HG02840 (cell line): Measurements from ENCODE around the gene LNX1.
"Not testable (repeated sequence)": the region's sequence is repeated elsewhere in the genome, so short reads cannot be mapped to it uniquely, and the experiment has no call there.

Source experiments
- ATAC-seq: cut with Tn5 transposase; IDR thresholded peaks from one replicate; pipeline ENCODE4 v1.9.1; 2021; ENCODE audit warnings: mild to moderate bottlenecking, moderate library complexity, moderate number of reproducible peaks; ENCODE audit not compliant: unreplicated experiment, low FRiP score

Gene LNX1

GRCh38 chr4:53477636-53478035 lies 113.7 kb downstream of the LNX1 start:
- ATAC-seq, result no peak

- ATAC-seq, result no peak
Measured at GRCh38 chr4:53477038-53477565, 114.2 kb downstream of the LNX1 start.

DNA sequence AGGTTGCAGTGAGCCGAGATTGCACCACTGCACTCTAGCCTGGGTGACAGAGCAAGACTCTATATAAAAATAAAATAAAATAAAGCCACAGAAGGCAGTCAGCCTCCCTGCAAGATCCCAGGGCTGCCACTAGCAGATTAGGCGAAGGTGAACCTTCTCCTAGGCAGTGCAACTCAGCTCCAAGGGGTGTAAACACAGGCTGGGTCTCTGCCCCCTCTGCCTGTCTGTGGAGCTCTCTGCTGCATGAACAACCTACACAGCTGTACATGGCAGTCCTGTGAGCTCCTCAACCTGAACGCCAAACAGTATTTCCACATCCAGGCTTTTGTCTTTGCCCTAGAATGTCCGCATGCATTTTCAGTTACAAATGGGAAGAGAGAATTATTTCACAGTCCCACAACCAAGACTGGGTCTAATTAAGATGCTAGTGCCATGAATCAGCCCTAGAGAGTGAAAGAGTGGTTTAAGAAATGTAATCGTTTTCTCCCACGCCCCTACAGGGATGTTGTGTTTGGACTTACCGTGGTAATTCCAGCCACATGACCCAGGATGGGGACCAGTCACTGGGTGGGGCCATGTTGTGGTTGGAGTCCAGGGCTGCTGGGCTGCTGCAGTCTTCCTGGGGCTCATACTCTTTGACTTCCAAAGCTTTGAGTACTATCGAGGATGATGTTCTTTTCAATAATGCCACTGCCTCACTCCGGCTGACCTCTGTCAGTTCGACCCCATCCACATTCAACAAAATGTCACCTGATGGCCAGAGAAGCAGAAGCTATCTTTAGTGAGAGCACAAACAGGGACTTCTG lies 114.9 kb downstream of the LNX1 start:
- ATAC-seq, result no peak

DNA sequence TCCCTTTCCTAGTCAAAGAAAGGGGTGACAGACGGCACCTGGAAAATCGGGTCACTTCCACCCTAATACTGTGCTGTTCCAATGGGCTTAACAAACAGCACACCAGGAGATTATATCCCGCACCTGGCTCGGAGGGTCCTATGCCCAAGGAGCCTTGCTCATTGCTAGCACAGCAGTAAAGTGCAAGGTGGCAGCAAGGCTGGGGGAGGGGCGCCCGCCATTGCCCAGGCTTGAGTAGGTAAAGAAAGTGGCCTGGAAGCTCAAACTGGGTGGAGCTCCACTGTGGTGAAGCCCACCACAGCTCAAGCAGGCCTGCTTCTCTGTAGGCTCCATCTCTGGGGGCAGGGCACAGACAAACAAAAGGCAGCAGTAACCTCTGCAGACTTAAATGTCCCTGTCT lies 124.7 kb downstream of the LNX1 start:
- not testable (repeated sequence) for ATAC-seq

DNA sequence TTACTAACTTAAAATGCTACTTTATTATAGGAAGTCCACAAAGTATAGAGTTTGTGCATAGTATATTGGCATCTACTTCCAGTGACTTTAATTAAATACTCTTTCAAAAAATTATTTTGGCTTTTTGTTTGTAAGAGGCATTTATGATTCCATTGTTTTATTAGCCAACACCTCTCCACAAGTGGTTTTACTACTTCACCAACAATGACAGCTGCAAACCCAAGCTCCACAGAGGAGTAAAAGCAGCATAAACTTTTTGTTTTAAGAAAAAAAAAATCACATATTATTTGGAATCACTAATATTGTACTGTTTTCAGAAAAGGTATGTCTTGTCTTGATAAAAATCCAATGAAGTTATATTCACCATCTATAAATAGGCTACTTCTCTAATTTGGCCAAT lies 125.4 kb downstream of the LNX1 start:
- ATAC-seq, result no peak

- ATAC-seq, result no peak
Measured at GRCh38 chr4:53465281-53465680, 126.0 kb downstream of the LNX1 start.

GRCh38 chr4:53463340-53463739 lies 127.9 kb downstream of the LNX1 start:
- ATAC-seq, result no peak

DNA sequence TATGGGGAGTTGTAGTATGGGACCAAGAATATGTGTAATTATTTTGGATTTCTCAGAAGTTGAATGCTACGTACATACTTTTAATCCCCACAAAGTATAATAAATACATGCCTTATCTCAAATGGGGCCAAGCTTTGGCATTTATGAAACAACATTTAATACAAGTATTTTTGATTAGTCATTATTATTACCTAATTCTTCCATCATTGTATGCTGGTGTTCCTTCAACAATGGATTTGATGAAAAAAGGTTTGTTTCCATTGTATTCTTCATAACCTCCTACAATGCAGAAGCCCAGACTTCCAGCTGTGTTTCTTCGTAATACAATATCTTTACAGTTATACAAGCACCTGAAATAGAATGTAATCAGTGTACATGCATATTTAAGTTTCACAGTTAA lies 130.0 kb downstream of the LNX1 start:
- no peak for ATAC-seq

GRCh38 chr4:53459548-53459947 lies 131.7 kb downstream of the LNX1 start:
- ATAC-seq, result no peak

GRCh38 chr4:53456178-53456577 lies 135.1 kb downstream of the LNX1 start:
- no peak for ATAC-seq

DNA sequence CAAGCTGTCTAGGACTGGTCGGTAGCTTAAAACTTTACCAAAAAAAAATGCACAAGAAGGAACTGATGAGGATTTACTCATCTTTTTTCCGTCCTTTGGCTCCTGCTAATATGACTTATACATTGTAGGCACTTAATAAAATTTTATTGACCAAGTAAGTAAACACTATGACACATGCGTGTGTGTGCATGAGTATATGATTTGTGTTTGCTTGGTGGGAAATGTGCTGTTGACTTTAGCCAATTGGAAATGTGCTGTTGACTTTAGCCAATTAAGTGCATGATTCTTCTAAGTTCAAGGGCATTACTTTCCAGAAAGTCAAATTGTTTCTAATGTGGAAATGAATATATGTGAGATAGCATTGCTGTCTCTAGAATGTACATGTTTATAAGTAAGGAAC lies 135.5 kb downstream of the LNX1 start:
- ATAC-seq, result no peak

GRCh38 chr4:53453385-53453784 lies 137.9 kb downstream of the LNX1 start:
- no peak for ATAC-seq

DNA sequence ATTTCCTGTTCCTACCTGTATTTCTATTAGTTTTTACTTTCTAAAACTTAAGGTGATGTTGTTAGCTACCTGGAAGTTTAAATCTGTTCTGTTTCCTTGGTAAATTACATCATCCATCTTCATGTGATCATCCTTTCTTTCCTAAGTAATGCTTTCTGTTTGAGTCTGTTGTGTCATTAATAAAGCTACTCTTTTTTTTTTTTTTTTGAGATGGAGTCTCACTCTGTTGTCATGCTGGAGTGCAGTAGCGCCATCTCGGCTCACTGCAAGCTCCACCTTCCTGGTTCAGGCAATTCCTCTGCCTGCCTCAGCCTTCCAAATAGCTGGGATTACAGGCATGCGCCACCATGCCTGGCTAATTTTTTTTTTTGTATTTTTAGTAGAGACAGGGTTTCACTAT lies 140.5 kb downstream of the LNX1 start:
- ATAC-seq, result no peak

DNA sequence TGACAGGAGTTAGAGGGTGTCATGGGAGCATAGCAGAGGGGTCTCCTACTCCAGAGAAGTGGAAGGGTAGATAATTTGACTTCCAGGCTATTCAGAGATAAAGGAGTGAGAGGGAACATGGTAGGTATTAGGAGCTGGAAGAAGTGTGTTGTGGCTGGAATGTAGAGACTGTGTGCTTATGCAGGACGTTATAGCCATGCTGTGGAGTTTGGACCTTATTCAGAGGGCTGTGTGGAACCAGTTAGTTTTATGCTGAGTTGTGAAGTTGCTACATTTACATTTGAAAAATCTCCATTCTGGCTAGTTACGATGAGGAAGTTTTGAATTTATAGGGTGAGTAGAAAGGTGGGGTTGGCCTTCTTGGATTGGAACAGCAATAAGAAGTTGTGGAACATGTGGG lies 146.3 kb downstream of the LNX1 start:
- ATAC-seq, result no peak

DNA sequence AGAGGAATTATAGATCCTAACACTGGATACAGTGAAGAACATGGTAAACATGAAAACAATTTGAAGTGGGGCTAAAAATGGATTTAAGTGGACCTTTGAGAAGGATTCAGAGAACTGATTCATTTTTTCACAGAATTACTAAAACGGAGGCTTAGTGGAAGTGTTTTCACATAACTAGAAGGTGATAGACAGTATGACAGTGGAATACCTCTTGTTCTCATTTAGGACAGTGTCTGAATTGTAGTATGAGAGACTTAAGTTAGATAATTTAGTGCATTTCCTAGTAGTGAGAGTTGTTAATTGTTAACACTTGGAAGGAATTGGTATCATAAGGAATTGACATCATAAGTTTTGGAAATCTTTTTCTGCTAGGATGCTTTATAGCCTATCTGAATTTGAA lies 149.7 kb downstream of the LNX1 start:
- ATAC-seq, result no peak

- no peak for ATAC-seq
Measured at GRCh38 chr4:53436251-53436650, 155.0 kb downstream of the LNX1 start.

DNA sequence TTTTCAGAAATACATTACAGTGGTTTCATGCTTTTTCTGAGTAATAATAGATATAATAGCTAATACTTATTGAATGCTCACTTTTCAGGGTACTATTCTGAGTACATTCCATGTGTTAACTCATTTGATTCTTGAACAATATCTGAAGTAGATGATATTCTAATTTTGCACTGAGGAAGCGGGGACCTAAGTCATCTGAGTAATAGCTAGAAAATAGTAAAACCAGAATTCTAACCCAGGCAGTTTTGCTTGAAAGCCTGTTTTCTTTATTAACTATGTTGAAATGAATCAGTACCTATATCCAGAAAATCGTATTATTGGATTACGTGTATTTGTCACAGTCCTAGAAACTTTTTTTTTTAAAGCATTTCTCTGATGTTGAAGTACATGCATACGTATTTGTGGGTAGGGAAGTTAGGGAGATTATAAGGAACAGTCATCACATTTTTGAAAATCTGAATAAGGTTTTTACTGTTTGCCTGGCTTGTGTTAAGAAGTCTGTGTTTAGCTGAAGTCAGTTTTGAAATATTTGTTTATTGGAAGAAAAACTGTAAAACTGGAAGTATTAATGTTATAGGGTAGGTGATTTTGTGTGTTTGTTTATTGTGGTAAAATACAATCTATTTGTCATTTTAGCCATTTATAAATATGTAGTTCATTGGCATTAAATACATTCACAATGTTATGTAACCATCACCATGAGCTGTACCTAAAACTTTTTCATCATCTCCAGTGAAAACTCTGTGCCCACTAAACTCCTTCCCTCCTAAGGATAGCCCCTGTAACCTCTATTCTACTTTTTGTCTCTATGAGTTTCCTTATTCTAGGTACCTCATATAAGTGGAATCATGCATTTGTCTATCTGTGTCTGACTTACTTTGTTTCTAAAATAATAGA lies 158.5 kb downstream of the LNX1 start:
- ATAC-seq, result peak; percentile 70

GRCh38 chr4:53431052-53431451 lies 160.2 kb downstream of the LNX1 start:
- no peak for ATAC-seq

GRCh38 chr4:53427366-53427765 lies 163.9 kb downstream of the LNX1 start:
- no peak for ATAC-seq

GRCh38 chr4:53424280-53424679 lies 167.0 kb downstream of the LNX1 start:
- no peak for ATAC-seq

DNA sequence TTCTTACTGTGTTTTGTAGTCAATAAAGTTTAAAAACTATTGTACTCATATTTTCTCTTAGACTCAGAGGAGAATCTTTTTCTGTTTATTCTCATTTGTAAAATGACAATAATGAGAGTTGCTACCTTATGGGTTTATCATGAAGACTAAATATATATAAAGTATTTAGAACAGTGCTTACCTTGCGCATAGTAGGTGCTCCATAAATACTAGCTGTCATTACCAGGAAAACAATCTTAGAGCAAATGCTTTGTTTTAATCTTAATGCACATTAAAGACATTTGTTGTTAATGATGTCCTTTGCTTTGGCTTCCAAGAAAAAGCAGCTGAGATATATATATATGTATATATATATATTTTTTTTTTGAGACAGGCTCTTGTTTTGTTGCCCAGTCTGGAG lies 168.9 kb downstream of the LNX1 start:
- no peak for ATAC-seq
